Measurements from ENCODE around the gene PPFIA1. TPM values are rescaled to one million over a fixed set of nuclear protein-coding genes. Genes with fewer than 3 reads are reported as not detected.

Gene PPFIA1
- total and polyA plus RNA-seq, 7 donors: 13.2 to 62.1 (median 43.4) TPM

GRCh38 chr11:70281156-70281609 lies 10.7 kb downstream of the PPFIA1 start:
- H3K27me3 ChIP-seq: no peaks in the 10 kb centered on the region
- peaks cover 0 to 8% (median 2%) of the 10 kb centered on the region in 4 donors for H3K4me1 ChIP-seq
- H3K36me3 ChIP-seq: peaks cover 0 to 38% (median 11%) of the 10 kb centered on the region in 4 donors
- H3K27ac ChIP-seq: peak overlapping the region in 1 of 4 donors; percentile 39
- no peak overlapping the region for H3K4me3 ChIP-seq
- H3K9me3 ChIP-seq: no peaks in the 10 kb centered on the region
- peak; percentile 79 for DNase-seq
- TF ChIP-seq EP300 (IDR thresholded peaks at IDR 0.05): no peak
- no peak for TF ChIP-seq POLR2AphosphoS5 (IDR thresholded peaks at IDR 0.05)
- no peak for TF ChIP-seq CTCF (IDR thresholded peaks at IDR 0.05)
- no peak for TF ChIP-seq POLR2A (IDR thresholded peaks at IDR 0.05)
- WGBS, 2 donors: 80 to 89% methylated on average over 7 of the region's 7 CpGs
- intact Hi-C loops (cut with DNase I): no loop called here

GRCh38 chr11:70282012-70282411 lies 11.5 kb downstream of the PPFIA1 start:
- peaks cover 0 to 8% (median 2%) of the 10 kb centered on the region in 4 donors for H3K4me1 ChIP-seq
- no peak overlapping the region for H3K27ac ChIP-seq
- H3K9me3 ChIP-seq: no peaks in the 10 kb centered on the region
- DNase-seq: no peak
- peaks cover 0 to 42% (median 11%) of the 10 kb centered on the region in 4 donors for H3K36me3 ChIP-seq
- WGBS, 2 donors: 94 to 97% methylated on average over 4 of the region's 4 CpGs
- H3K27me3 ChIP-seq: no peaks in the 10 kb centered on the region
- intact Hi-C loops (cut with DNase I): no loop called here
- TF ChIP-seq CTCF (IDR thresholded peaks at IDR 0.05) (no peak), POLR2A (IDR thresholded peaks at IDR 0.05) (no peak), EP300 (IDR thresholded peaks at IDR 0.05) (no peak), POLR2AphosphoS5 (IDR thresholded peaks at IDR 0.05) (no peak)
- H3K4me3 ChIP-seq: no peak overlapping the region

- no peaks in the 10 kb centered on the region for H3K9me3 ChIP-seq
- H3K27me3 ChIP-seq: no peaks in the 10 kb centered on the region
- H3K4me1 ChIP-seq: no peaks in the 10 kb centered on the region
- no peak for DNase-seq
- H3K27ac ChIP-seq: no peak overlapping the region
- H3K4me3 ChIP-seq: no peak overlapping the region
- peaks cover 0 to 21% (median 12%) of the 10 kb centered on the region in 4 donors for H3K36me3 ChIP-seq
- TF ChIP-seq EP300 (IDR thresholded peaks at IDR 0.05) (no peak), CTCF (IDR thresholded peaks at IDR 0.05) (no peak), POLR2AphosphoS5 (IDR thresholded peaks at IDR 0.05) (no peak), POLR2A (IDR thresholded peaks at IDR 0.05) (no peak)
- WGBS, 2 donors: 88 to 91% methylated on average over 6 of the region's 6 CpGs
- intact Hi-C loops (cut with DNase I): no loop called here
Observed at GRCh38 chr11:70288721-70289120, 18.2 kb downstream of the PPFIA1 start.

GRCh38 chr11:70289582-70289981 lies 19.1 kb downstream of the PPFIA1 start:
- H3K4me1 ChIP-seq: no peaks in the 10 kb centered on the region
- DNase-seq: no peak
- WGBS, 2 donors: 83 to 92% methylated on average over 4 of the region's 4 CpGs
- TF ChIP-seq CTCF (IDR thresholded peaks at IDR 0.05) (no peak), POLR2AphosphoS5 (IDR thresholded peaks at IDR 0.05) (no peak), POLR2A (IDR thresholded peaks at IDR 0.05) (no peak), EP300 (IDR thresholded peaks at IDR 0.05) (no peak)
- intact Hi-C loops (cut with DNase I): no loop called here
- peaks cover 0 to 24% (median 12%) of the 10 kb centered on the region in 4 donors for H3K36me3 ChIP-seq
- no peaks in the 10 kb centered on the region for H3K27me3 ChIP-seq
- H3K9me3 ChIP-seq: no peaks in the 10 kb centered on the region
- H3K4me3 ChIP-seq: no peak overlapping the region
- H3K27ac ChIP-seq: no peak overlapping the region

Measured in sigmoid colon (tissue), 7 donors.